Peyer's patch (tissue), 4 donors: Measurements from ENCODE around the gene PRIMA1. TPM values are rescaled to one million over a fixed set of nuclear protein-coding genes. Genes with fewer than 3 reads are reported as not detected.

Experiments
- DNase-seq, 3 donors: peaks; one replicate each; pipeline ENCODE4 v3.0.0-alpha.2; 2017 to 2019
- H3K27ac ChIP-seq, 4 donors: fragments of 200-600 bp; sonication (generic); one replicate each; pipeline ENCODE4 v1.5.1; 2016 to 2019
- H3K27me3 ChIP-seq, 2 donors: fragments of 200-600 bp; sonication (generic); one replicate each; pipeline ENCODE4 v1.5.1; 2019
- H3K36me3 ChIP-seq, 3 donors: fragments of 200-600 bp; sonication (generic); one replicate each; pipeline ENCODE4 v1.5.1; 2016 to 2019
- H3K4me1 ChIP-seq, 4 donors: fragments of 200-600 bp; sonication (generic); one replicate each; pipeline ENCODE4 v1.5.1; 2016 to 2019
- H3K4me3 ChIP-seq, 4 donors: fragments of 200-600 bp; sonication (generic); 1 replicate in 3 of 4; 2 replicates in 1 of 4; pipeline ENCODE4 v1.5.1; 2016 to 2019; ENCODE audit warnings: mild to moderate bottlenecking in 1 of 4
- H3K9me3 ChIP-seq, 4 donors: fragments of 200-600 bp; sonication (generic); one replicate each; pipeline ENCODE4 v1.5.1; 2016 to 2019; ENCODE audit warnings: mild to moderate bottlenecking in 1 of 4
- POLR2A ChIP-seq, 2 donors: fragments of 450-650 bp; IDR thresholded peaks; one replicate each; pipeline ENCODE4 v1.5.1; 2017; ENCODE audit warnings: antibody characterized with exemption in 2 of 2, mild to moderate bottlenecking in 2 of 2, moderate library complexity in 2 of 2
- total RNA-seq, 4 donors: library from RNA; depleted of rRNA; stranded (reverse); fragments of >200 nt; gene quantifications; one replicate each; pipeline ENCODE4 v1.1.0, GENCODE V29; 2016
- TF ChIP-seq, protein P1 (sequence below), 6 experiments: fragments of 450-650 bp in 4 of 6; fragments of 200-600 bp in 2 of 6; sonication (generic) in 1 of 6; IDR thresholded peaks; one replicate each; pipeline ENCODE4 v1.5.1; 2017 to 2019; ENCODE audit warnings: antibody characterized with exemption in 6 of 6, mild to moderate bottlenecking in 3 of 6, moderate library complexity in 1 of 6

The PRIMA1 gene, protein sequence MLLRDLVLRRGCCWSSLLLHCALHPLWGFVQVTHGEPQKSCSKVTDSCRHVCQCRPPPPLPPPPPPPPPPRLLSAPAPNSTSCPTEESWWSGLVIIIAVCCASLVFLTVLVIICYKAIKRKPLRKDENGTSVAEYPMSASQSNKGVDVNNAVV
- total RNA-seq = 1 to 10 TPM; 1.2 to 5.1 (median 3.0) TPM

- no peak for DNase-seq
- no peaks in the 10 kb centered on the region for H3K9me3 ChIP-seq
- no peaks in the 10 kb centered on the region for H3K27me3 ChIP-seq
- peak within 1 kb of the TSS; percentile 32 to 76 (median 48) for H3K27ac ChIP-seq
- TF ChIP-seq, protein P1, sequence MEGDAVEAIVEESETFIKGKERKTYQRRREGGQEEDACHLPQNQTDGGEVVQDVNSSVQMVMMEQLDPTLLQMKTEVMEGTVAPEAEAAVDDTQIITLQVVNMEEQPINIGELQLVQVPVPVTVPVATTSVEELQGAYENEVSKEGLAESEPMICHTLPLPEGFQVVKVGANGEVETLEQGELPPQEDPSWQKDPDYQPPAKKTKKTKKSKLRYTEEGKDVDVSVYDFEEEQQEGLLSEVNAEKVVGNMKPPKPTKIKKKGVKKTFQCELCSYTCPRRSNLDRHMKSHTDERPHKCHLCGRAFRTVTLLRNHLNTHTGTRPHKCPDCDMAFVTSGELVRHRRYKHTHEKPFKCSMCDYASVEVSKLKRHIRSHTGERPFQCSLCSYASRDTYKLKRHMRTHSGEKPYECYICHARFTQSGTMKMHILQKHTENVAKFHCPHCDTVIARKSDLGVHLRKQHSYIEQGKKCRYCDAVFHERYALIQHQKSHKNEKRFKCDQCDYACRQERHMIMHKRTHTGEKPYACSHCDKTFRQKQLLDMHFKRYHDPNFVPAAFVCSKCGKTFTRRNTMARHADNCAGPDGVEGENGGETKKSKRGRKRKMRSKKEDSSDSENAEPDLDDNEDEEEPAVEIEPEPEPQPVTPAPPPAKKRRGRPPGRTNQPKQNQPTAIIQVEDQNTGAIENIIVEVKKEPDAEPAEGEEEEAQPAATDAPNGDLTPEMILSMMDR (IDR thresholded peaks at IDR 0.05) = no peak
- no peak for TF ChIP-seq POLR2A (IDR thresholded peaks at IDR 0.05)
- no peaks in the 10 kb centered on the region for H3K36me3 ChIP-seq
- peaks cover 0 to 11% (median 0%) of the 10 kb centered on the region in 4 donors for H3K4me1 ChIP-seq
- H3K4me3 ChIP-seq = peak within 1 kb of the TSS; percentile 22 to 66 (median 34)
These were observed at the start of gene PRIMA1 for GRCh38 chr14:93788293-93788542. PRIMA1 (minus strand) TSS chr14:93788485; CDS start chr14:93787718, 767 bp downstream.

GRCh38 chr14:93834699-93835371 lies 46.5 kb upstream of the PRIMA1 start:
- H3K27me3 ChIP-seq = no peaks in the 10 kb centered on the region
- H3K9me3 ChIP-seq = no peaks in the 10 kb centered on the region
- H3K27ac ChIP-seq = no peak overlapping the region
- no peaks in the 10 kb centered on the region for H3K4me1 ChIP-seq
- no peak overlapping the region for H3K4me3 ChIP-seq
- TF ChIP-seq, protein P1 (IDR thresholded peaks at IDR 0.05) = no peak
- no peak for TF ChIP-seq POLR2A (IDR thresholded peaks at IDR 0.05)
- H3K36me3 ChIP-seq = no peaks in the 10 kb centered on the region
- DNase-seq = peak in 1 of 3 donors; percentile 15

- Histone ChIP-seq H3K27me3 (no peaks in the 10 kb centered on the region), H3K9me3 (no peaks in the 10 kb centered on the region), H3K27ac (no peak overlapping the region), H3K36me3 (no peaks in the 10 kb centered on the region), H3K4me3 (no peak overlapping the region), H3K4me1 (no peaks in the 10 kb centered on the region)
- TF ChIP-seq, protein P1 (IDR thresholded peaks at IDR 0.05) = no peak
- no peak for TF ChIP-seq POLR2A (IDR thresholded peaks at IDR 0.05)
- DNase-seq = peak in 1 of 3 donors; percentile 21
These were observed 44.4 kb upstream of the PRIMA1 start for GRCh38 chr14:93832665-93833064.

- DNase-seq = peak in 1 of 3 donors; percentile 23
- TF ChIP-seq, protein P1 (IDR thresholded peaks at IDR 0.05) = no peak
- no peak for TF ChIP-seq POLR2A (IDR thresholded peaks at IDR 0.05)
These were observed 43.8 kb upstream of the PRIMA1 start for GRCh38 chr14:93832081-93832480.

DNA sequence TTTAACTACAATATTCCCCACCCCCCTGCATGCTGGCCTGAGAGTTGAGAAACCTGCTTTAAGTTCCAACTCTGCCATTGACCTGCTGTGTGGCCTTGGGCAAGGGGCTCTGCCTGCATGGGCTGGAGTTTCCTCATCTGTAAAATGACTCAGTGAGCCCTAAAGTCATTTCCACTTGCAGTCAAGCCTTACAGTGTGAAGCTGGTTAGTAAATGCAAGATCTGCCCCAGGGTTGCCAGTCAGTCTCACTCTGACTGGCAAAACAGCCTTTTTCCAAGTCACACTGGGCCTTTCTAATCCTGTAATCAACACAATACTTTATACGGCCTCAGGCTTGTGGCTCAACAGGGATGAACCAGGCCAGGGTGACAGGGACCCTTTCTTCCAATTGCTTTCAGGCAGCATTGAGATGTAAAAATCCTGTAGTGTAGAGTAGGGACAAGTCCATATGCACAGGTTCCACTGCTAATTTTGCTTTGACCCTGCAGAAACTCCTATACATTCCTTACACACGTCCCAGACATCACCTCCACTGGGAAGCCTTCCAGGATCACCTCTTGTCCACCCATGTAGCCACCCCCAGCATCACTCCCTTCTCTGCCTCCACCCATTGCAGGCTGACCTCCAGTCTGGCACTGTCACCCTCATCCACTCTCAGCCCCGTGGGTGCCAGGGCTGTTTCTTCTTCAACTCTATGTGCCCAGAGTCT lies 42.6 kb upstream of the PRIMA1 start:
- Histone ChIP-seq H3K36me3 (no peaks in the 10 kb centered on the region), H3K27me3 (no peaks in the 10 kb centered on the region), H3K9me3 (no peaks in the 10 kb centered on the region), H3K4me1 (no peaks in the 10 kb centered on the region), H3K27ac (no peak overlapping the region), H3K4me3 (no peak overlapping the region)
- peak in 1 of 3 donors; percentile 22 for DNase-seq
- TF ChIP-seq, protein P1 (IDR thresholded peaks at IDR 0.05) = no peak
- no peak for TF ChIP-seq POLR2A (IDR thresholded peaks at IDR 0.05)

More at GRCh38 chr14:93832081-93832480, 43.8 kb upstream of the PRIMA1 start:
- no peaks in the 10 kb centered on the region for H3K4me1 ChIP-seq
- no peaks in the 10 kb centered on the region for H3K9me3 ChIP-seq
- H3K27me3 ChIP-seq = no peaks in the 10 kb centered on the region
- H3K36me3 ChIP-seq = no peaks in the 10 kb centered on the region
- no peak overlapping the region for H3K4me3 ChIP-seq
- H3K27ac ChIP-seq = no peak overlapping the region
